ENCODE measurements around the gene ARHGAP30.
"Not testable (repeated sequence)": the region's sequence is repeated elsewhere in the genome, so short reads cannot be mapped to it uniquely, and the experiment has no call there.

ARHGAP30 gene

GRCh38 chr1:161069731-161070270 is at the start of gene ARHGAP30:
ARHGAP30 (minus strand) TSS chr1:161069891; CDS start chr1:161069624, 267 bp downstream.
- DNase-seq: peak; percentile 93 to 94

- peak; percentile 79 to 87 for DNase-seq
These were observed 48.3 kb upstream of the ARHGAP30 start, which contains the start of the genes NIT1 and PFDN2 for GRCh38 chr1:161117759-161118581. NIT1 (plus strand) TSS chr1:161118105; CDS start chr1:161118177, 72 bp downstream. PFDN2 (minus strand) TSS chr1:161118037; CDS start chr1:161118026, 11 bp downstream.

- DNase-seq: not testable (repeated sequence)
These were observed 46.3 kb upstream of the ARHGAP30 start for GRCh38 chr1:161115961-161116360.

GRCh38 chr1:161115132-161115711 is 45.5 kb upstream of the ARHGAP30 start:
- DNase-seq: no peak

- DNase-seq: no peak
These were observed 44.9 kb upstream of the ARHGAP30 start for GRCh38 chr1:161114556-161114955.

- DNase-seq: no peak
These were observed 44.2 kb upstream of the ARHGAP30 start for GRCh38 chr1:161113915-161114314.

- no peak for DNase-seq
These were observed 41.8 kb upstream of the ARHGAP30 start for GRCh38 chr1:161111527-161111926.

- DNase-seq: no peak
These were observed 41.4 kb upstream of the ARHGAP30 start for GRCh38 chr1:161111117-161111516.

- no peak for DNase-seq
These were observed 36.7 kb upstream of the ARHGAP30 start for GRCh38 chr1:161106431-161106830.

GRCh38 chr1:161100556-161100955 is 30.9 kb upstream of the ARHGAP30 start:
- no peak for DNase-seq

- DNase-seq: no peak
These were observed 29.6 kb upstream of the ARHGAP30 start for GRCh38 chr1:161099090-161099802.

- DNase-seq: peak; percentile 73 to 89
These were observed 28.7 kb upstream of the ARHGAP30 start, which contains the start of gene KLHDC9 for GRCh38 chr1:161098210-161099068. KLHDC9 (plus strand) TSS chr1:161098361; CDS start chr1:161098536, 175 bp downstream.

GRCh38 chr1:161096530-161096929 is 26.8 kb upstream of the ARHGAP30 start:
- no peak for DNase-seq

GRCh38 chr1:161096015-161096414 is 26.3 kb upstream of the ARHGAP30 start:
- DNase-seq: no peak

GRCh38 chr1:161095230-161095629 is 25.5 kb upstream of the ARHGAP30 start:
- no peak for DNase-seq

- DNase-seq: no peak
These were observed 24.8 kb upstream of the ARHGAP30 start for GRCh38 chr1:161094481-161094880.

GRCh38 chr1:161092621-161093028 is 22.9 kb upstream of the ARHGAP30 start:
- DNase-seq: no peak

GRCh38 chr1:161091796-161092507 is 22.3 kb upstream of the ARHGAP30 start:
- DNase-seq: no peak

GRCh38 chr1:161091093-161091492 is 21.4 kb upstream of the ARHGAP30 start:
- DNase-seq: no peak

- no peak for DNase-seq
These were observed 20.9 kb upstream of the ARHGAP30 start for GRCh38 chr1:161090617-161091016.

GRCh38 chr1:161089938-161090337 is 20.2 kb upstream of the ARHGAP30 start:
- DNase-seq: no peak
